GM21825 (cell line): ENCODE measurements around the gene BLOC1S1.

Experiments used
- ATAC-seq: cut with Tn5 transposase; IDR thresholded peaks from one replicate; pipeline ENCODE4 v1.9.1; 2021; ENCODE audit warnings: mild to moderate bottlenecking, moderate library complexity; ENCODE audit not compliant: unreplicated experiment

The BLOC1S1 gene

DNA sequence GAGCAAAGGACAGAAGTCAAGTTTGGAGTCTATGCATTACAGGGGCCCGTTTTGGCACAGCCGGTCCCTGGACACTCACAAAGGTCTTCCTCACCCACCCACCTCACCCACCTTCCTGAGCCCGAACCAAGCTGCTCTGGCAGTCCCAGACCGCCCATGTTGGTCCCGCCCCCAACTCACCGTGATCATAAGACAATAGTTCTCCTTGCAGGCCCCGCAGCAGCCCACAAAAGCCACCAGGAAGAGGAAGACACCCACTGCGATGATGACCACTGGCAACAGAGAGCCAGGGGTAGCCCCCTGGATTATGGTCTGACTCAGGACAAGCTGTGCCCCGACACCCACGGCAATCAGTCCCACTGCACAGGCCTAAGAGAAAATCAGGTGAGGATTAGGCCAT is 11.1 kb downstream of the BLOC1S1 start:
- no peak for ATAC-seq

DNA sequence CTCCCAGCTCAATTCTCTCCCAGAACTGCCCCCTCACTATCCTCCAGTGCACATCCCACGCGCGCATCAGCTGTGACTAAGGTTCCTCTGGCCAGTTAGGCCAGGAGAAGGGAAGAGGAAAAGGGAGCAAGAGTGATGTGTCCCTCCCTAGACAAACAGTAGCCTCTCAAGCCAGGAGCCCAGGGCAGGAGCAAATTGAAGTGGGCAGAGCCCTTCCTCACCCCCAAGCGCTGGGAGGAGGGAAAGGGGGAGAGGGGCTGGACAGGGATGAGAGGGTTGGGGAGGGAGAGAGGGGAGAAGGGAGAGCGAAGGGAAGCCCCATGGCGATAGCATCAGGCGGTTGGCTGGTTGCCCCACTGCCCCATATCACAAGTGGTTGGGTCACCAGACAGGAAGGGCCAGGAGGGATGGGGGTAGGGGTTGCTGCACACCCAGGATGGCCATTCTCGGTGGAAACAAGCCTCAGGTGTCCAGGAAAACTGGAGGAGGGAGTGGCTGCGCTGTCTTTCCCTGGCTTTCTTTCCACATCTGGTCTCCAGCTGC is 11.9 kb downstream of the BLOC1S1 start:
- ATAC-seq = no peak

DNA sequence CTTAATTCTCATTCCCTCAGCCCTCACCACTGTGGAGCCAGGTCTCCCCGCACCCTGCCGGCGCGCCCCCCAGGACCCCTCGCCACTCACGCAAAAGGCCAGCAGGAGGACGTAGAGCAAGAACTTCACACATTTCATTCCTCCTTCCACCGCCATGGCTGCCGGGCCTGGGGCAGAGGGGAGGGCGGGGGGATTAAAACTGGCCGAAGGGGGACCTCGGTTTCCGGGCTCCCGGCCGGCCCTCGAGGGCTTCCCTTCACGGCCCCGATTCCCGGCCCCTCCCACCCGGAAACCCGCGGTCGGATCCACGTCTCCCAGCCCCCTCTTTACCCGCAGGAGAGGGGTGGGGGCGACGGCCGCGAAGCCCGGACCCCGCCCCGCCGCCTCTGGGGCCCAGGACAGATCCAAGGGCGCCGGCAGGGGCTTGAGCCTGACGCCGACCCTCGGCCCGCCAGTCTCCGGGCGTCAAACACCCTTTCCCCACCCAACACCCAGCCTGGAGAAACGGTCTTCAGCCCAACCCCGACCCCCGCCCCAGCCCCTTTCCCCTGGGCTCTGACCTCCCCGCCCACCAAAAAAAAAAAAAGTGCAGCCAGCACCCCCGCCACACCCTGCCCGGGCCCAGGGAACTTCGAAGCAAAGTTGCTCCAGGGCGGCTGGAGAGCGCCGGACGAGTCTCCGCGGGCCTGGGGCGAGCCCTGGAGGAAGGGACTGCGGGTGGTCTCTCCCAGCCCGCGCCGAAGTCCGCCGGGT is 12.5 kb downstream of the BLOC1S1 start:
- no peak for ATAC-seq

DNA sequence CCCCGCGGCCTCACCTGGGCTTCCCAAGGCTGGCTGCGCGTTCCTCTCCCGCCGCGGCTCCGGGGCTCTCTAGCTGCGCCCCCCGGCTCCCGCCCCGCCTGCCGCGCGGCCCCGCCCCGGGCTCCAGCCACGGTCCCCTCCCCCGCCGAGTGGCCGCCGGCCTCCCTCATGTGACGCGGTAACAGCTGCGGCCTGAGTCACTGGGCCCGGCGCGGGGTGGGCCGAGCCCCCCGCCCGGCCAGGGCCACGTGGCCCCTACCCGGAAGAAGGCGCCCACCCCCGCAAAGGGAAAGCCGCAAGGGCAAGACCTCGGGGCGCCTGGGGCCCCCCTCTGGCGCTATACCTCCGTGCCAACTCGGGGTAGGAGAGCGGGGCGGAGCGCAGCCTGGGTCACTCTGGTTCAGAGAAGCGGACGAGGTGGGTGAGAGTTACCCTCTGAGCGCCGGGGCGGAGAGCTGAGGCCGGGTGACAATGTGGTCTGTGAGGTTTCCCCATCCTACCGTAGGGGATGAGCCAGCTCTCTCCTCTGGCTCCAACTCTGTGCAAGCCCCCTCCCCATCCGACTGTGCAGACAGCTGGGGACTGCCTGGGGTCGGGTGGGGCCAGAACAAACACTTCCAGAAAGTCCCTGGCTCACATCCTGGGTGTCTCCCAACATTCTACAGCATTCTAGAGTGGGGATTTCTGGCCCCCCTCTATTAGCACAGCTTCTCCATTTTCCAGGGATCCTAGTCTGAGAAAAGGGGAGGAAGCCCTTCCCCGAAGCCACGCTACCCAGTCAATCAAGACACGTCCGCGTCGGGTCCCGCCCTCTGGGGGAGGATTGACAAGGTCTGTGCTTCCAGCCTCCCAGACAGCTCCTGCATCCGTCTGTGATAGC is 13.3 kb downstream of the BLOC1S1 start, which contains the start of gene CD63:
CD63 (minus strand) TSS at position 71 of the 880 bp plus-strand sequence. CDS start 668 bp downstream, outside the sequence.
- ATAC-seq = peak; percentile 59

DNA sequence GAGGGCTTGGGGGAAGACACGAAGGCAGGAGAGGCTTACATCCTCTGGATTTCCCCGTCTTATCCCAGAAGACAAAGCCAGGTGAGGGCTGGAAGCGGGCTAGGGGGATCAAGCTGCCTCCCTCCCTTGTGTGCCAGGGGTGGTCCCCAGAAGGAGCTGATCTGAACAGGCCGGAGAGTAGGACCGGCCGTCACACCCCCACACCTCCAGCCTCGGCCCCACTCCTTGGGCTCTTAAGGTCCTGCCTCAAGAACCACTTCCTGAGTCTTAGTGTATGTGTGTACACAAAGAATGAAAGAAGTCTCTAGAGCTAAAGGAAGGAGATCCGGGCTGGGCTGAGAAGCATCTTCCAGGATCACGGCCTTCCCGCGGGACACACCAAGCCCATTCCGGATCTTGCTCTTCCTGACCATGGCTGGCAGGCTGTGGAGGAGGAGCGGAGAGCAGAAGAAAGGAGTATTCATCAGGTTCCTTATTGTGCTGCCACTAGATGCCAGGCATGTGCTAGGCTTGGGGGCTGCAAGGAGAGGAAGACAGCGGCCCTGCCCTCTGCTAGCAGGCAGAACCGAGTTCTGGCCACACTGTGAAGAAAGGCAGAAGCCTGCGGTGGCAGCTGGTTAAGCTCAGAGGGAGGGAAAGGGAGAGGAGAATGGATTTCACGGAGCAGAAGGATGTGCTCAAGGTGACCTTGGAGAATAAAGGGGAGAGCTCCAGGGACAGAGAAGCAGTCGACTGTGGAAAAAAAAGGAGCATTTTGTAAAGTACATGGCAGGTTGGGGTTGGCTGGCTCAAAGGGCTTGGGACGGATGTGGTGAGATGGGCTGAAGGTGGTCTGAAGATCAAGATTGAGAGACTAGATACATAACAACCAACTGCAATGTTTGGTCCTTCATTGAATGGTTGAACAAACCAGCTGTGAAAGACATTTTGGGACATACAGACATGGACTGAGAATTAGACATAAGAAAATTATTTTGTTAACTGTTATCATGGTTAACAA is 14.3 kb downstream of the BLOC1S1 start:
- ATAC-seq = peak; percentile 42

DNA sequence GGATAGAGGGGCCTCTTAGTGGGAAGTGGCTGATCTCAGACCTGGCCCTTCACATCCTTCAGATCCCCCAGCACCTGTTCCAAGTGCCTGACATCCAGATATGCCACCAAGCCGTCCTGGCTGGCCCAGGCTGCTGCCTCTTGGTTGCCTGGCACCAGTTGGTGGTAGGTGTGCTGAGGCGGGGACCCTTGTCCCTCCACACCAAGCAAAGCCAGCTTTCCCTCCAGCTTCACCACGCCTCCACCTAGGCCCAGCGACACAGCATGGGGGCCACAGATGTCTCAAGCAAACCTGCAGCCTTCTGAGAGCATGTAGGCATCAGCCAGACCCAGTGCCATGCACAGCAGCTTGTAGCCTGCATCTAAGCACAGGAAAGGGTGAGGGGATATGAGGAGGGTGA is 16.4 kb downstream of the BLOC1S1 start:
- ATAC-seq = no peak

DNA sequence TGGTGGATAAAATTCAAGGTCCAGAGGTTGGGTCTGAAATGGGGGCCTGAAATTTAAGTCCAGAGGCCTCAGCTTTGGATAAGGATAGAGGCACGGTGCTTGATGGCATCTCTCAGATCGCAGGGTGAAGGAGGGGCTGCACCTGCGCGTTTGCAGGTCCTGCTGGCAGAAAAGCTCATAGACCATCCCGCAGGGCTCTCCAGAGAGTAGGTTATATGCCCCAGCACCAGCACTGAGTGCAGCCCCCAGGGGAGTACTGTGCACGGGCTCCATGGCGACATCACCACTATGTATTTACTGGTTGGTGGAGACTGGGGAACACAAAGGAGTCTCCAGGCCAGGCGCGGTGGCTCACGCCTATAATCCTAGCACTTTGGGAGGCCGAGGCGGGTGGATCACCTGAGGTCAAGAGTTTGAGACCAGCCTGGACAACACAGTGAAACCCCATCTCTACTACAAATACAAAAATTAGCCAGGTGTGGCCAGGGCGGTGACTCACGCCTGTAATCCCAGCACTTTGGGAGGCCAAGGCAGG is 17.2 kb downstream of the BLOC1S1 start:
- no peak for ATAC-seq

DNA sequence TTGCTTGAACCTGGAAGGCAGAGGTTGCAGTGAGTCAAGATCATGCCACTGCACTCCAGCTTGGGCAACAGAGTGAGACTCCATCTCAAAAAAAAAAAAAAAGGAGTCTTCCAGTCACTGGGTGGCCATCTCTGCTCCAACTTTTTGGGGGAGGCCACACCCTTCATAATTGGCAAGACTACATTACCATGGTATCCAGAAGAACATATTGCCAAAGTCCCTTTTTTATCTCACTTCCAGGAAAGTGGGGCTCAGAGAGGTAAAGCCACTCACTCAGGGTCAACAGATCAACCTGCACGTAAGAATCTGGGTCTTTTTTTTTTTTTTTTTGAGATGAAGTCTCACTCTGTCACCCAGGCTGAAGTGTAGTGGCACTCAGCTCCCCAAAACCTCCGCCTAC is 18.0 kb downstream of the BLOC1S1 start:
- no peak for ATAC-seq

DNA sequence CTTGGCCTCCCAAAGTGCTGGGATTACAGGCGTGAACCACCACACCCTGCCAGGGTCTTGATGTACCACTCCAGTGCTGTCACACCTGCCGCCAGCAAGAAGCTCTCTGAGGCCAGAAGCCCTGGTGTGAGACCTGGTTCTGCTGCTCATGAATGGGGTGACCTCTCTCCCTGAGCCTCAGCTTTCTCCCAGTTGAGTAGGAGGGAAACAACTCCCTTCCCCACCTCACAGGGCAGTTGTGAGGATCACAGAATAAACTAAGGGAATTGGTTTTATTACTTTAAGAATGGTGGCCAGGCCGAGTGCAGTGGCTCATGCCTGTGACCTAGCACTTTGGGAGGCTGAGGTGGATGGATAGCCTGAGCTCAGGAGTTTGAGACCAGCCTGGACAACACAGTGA is 18.7 kb downstream of the BLOC1S1 start:
- ATAC-seq = no peak

DNA sequence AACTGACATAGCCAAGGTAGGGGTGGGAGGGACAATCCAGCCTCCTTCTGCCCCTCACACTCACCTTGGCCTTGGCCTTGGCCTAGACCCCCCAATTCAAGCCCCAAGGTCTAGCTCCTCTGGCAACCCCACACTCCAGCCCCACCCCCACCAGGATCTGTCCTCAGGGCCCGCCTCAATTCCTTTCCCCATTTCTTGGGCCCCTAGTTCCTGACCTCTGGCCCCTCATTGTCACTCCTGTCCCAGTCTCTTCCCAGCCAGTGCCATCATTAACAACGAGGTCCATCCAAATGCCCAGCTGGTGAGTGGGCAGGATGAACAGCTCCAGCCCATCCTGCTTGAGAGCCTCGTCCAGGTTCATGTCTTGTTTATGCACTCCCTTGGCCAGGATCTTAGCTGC is 20.2 kb downstream of the BLOC1S1 start:
- no peak for ATAC-seq

DNA sequence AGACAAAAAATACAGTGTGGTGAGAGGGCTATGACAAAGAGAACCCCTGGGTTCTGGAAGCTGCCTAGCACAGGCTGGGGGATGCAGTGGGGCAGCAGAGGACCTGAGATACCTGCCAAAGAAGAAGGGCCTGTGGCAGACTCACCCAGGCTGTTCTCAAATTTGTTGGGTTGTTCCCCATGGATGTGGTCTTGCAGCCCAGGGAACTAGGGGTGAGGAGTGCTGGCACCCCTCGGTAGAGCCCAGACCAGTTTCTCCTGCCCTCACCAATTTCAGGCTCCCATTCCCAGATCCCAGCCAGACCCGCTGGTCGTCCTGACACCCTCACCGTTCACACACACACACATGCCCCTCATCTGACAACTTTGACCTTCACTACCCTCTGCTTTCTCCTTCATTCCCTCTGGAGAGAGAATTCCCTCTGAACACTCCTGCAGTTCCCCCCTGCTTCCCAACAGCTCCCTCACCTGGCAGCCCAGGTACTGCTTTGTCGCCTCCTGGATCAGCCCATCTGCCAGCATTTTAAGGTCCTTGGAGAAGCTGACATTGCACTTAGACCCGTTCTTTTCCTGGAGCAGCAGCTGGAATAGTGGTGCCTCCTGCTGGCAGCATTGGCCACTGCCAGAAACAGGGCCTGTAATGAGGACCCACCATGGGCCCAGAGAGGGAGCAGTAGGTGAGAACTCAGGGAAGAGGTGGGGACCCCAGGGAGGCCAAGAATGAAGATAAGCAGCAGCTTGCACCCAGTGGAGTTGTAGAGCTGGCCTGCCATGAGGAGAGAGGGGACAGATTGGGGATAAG is 21.1 kb downstream of the BLOC1S1 start:
- ATAC-seq = no peak

DNA sequence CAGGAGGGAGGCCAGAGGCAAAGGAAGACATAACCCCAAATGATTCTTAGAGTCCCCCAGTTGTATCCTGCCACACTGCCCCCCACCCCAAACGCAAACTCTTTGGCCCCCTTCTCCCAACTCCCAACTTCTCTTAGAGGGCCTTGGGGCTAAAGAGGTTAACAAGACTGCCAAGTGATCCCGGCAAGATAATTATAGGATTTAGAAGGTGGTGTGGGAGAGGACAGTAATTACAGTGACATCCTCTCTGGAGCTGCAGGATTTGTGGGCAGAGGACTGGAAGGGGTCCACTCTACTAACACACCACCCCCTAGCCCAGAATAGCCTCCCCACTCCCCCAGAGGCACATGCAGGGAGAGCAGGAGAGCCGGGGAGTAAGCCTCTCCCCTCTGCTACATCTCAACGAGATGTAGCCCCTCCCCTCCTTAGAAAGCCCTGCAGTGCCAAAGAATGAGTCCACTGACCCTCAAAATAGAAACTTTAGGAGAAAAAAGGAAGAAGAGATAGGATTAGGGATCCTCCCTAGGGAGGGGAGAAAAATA is 21.8 kb downstream of the BLOC1S1 start:
- no peak for ATAC-seq

DNA sequence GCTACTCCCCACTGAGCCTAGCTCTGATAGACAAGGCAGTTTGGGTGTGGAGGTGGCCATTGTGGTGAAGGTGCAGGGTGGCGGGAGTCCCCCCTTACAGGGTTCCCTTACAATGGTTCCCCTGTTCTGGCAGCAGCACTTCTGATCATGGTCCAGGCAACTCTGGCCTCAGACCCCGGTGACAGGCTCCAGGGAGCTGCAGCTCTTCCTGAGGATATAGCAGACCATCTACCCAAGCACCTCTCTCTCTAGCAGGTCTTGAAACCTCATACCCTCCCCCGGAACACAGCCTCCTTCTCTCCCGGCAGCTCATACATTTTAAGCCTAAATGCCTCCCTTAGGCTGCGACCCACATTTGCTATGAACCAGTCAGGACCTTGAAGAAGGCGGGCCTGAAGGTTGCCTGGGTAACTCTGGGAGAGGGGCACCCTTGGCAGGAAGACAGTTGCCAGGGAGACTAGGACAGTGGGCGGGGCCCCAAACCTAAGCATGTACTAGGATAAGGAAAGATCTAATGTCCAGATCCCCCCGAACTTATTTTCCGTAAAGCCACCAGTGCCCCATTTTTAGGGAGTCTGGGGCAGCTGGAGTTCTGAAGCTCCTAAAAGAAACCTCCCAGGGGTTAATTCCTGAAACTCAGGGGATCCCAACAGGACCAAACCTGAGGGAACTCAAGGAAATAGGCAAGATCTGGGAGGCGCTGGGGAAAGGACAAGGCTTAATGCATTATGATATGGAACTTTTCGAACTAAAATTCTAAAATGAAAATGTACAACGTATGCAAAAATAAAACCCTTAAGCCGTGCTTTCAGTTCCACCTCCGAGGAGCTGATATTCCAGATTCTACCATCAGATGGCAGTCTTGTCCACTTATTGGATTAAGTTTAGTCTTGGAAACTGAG is 22.5 kb downstream of the BLOC1S1 start:
- ATAC-seq = peak; percentile 81

DNA sequence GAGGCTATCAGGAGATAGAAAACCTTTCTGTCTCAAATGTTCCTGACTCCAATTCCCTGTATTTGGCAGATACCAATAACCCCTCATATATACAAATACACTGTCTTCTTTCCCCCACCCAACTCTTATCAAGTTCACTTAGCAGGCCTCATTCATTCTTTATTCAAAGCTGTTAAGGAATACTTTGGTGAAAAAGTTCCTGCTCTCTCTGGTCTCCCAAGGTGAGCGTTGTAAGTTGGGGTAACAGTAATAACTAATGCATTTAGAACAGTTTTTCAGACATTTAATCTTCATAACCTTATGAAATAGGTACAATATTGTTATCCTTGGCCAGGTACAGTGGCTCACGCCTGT is 23.2 kb downstream of the BLOC1S1 start:
- no peak for ATAC-seq

DNA sequence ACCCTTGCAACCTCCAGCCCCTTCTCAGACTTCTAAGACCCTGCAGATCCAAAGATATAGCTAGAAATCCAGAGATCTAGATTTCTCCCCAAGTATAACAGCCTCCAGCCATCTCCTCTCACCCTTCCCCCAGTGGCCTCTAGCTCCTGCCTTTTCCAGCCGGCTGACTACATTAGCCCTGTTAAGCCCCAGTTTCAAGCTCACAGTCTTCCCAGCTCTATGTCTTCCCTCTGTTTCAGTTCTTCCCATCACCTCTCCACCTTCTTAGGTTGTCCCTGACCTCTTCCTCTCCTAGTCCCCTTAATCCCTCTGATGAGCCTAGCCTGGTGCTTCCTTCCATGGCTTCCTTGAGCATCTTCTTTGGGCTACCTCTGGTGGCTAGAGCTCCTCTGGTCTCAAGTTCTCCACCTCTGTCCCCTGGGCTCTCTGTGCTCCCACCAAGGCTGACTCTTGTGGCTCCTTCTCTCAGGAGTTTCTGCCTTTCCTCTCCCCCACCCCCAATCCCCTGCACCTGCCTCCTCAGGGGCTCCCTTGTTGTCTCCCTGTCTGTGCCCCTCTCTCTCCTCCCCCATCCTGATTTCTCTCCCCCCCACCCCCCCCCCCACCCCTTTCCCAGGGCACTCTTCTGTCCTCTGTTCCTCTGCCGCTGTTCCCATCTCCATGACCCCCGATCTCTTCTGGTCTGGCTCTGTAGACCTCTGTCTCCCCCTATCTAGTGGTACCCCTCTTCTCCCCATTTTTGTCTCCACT is 26.3 kb downstream of the BLOC1S1 start:
- ATAC-seq = no peak

DNA sequence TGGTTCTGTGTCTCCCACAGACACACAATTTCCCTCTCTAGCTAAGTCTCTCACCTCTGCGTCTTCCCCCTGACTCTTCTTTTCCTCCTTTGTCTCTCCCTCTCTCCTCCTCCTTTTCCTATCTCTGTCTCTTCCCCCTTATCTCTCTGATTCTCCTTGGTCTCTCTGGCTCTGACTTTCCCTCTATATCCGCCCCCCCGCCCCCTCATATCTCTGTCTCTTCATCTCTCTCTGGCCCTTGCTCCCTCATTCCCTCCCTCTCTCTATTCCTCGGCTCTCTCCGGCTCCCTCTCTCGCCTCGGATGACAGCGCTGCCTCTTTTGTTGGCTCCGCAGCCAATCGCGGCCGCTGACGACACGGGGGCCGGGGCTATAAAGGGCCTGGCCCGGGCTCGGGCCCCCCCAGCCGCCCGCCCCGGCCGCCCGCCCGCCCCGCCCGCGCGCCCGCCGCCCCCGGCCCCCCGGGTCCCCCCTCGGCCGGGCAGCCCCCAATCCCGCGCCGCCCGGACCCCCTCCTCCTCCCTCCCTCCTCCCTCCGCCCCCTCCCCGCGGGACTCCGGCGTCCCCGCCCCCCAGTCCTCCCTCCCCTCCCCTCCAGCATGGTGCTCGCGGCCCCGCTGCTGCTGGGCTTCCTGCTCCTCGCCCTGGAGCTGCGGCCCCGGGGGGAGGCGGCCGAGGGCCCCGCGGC is 27.0 kb downstream of the BLOC1S1 start, which contains the start of gene GDF11:
GDF11 (plus strand) TSS at position 404 of the 687 bp plus-strand sequence; CDS start at position 599, 195 bp downstream.
- peak; percentile 30 for ATAC-seq
